Measurements from ENCODE around the gene HTT-AS.
"Not testable (repeated sequence)": the region's sequence is repeated elsewhere in the genome, so short reads cannot be mapped to it uniquely, and the experiment has no call there.

HTT-AS gene

GRCh38 chr4:3051141-3051897, 23.0 kb downstream of the HTT-AS start:
- DNase-seq: not testable (repeated sequence)

DNA sequence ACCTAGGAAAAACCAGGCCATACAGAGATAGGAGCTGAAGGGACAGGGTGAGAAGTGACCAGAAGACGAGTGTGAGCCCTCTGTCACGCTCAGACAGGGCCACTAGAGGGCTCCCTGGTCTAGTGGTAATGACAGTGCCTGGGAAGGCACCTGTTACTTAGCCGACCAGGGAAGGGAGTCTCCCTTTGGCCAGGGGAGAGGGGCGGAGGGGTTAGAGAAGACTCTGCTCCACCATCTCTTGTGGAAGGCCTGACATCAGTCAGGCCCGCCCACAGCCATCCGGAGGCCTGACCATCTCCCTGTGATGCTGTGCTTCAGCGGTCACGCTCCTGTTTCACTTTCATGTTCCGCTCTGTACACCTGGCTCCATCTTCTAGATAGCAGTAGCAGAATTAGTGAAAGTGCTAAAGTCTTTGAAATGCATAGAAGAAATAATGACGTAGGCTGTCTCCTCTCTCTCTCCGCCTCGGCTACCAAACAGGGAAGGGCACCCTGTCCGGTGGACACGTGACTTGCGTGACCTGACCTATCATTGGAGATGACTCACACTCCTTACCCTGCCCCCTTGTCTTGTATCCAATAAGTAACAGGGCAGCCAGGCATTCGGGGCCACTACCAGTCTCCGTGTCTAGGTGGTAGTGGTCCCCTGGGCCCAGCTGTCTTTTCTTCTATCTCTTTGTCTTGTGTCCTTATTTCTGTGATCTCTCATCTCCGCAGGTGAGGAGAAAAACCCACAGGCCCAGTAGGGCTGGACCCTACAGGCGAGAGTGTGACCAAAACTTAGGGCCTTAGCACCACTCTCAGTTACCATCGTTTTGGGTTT, 26.7 kb downstream of the HTT-AS start:
- peak; percentile 82 for DNase-seq

- DNase-seq: no peak
Measured at GRCh38 chr4:3046623-3047022, 27.7 kb downstream of the HTT-AS start.

DNA sequence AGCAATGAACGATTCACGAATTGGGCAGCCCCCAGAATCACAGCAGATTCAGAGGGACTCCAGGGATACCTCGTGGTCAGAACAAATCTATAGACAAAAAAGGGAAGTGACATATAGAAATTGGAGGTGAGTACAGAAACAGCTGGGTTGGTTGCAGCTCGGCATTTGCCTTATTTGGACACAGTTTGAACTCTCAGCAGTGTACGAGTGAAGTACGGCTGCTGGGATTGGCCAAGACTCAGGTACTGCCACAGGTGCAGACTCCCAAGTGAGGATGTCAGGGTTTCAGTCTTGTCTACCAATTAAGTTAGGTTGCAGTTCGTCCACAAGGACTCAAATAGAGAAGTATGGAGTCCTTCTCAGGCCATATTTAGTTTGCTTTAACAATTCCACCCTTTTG, 28.2 kb downstream of the HTT-AS start:
- no peak for DNase-seq

GRCh38 chr4:3044870-3045819, 29.2 kb downstream of the HTT-AS start:
- peak; percentile 55 for DNase-seq

DNA sequence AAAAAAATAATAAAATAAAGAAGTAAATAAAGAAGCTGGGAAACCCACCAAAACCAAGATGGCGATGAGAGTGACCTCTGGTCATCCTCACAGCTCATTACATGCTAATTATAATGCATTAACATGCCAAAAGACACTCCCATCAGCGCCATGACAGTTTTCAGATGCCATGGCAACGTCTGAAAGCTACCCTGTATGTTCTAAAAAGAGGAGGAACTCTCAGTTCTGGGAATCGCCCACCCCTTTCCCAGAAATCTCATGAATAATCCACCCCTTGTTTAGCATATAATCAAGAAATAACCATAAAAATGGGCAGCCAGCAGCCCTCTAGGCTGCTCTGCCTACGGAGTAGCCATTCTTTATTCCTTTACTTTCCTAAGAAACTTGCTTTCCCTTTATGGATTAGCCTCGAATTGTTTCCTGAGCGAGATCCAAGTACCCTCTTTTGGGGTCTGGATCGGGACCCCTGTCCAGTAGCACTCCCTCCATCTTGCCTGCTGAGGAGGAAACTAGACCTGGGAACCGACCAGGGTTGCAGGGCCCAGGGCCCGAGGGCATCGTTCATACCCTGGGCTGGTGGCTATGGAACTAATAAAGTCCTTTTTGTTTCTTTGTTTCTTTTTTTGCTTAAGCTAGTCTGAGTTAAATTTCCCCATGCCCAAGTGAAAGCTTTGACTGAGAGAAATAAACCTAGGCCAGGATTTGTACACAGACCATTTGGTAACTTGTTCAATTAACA, 30.9 kb downstream of the HTT-AS start:
- no peak for DNase-seq

- no peak for DNase-seq
Measured at GRCh38 chr4:3042226-3042625, 32.1 kb downstream of the HTT-AS start.

DNA sequence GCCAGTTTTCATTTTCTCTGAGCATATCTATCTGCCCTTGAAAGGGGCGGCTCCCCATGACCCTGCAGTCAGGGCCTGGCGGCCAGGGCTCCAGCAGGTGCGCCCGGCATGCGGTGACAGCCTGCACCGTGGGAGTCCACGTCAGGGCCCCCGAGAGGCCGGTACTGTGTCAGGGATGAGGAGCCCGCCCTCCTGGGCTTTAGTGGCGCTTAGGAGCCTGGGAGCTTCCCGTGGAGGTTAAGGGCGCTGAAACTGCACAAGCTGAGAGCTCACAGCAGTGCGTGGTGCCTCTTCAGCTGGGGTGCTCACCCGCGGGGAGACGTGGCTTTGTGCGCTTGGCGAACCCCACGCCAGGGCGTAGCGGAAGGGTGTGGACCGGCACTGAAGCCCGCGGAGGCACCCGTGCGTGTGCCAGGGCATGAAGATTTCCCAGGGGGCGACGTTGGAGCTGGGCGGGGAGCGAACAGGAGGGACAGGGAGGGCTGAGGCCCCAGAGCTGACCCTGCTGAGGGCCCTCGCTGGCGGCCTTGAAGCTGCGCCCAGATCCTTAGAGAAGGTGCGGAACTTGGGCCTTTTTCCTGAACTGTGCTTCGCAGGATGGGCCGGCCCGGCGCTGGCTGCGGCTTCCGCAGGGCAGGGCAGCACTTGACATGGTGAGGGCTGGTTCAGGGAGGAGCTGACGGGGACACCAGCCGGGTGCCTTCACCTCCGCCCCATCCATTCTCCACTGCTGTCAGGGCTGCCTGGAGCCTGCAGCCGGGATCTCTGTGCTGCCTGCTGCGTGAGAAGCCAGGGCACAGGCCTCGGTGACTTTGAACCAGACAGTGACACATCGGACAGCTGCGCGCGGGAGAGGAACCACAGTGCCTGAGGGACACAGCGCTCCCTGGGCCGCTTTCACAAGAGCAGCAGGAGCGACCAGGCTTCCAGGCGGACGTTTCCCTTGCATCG, 32.9 kb downstream of the HTT-AS start:
- peak; percentile 30 for DNase-seq

GRCh38 chr4:3040452-3041191, 33.7 kb downstream of the HTT-AS start:
- no peak for DNase-seq

- DNase-seq: no peak
Measured at GRCh38 chr4:3039706-3040366, 34.5 kb downstream of the HTT-AS start.

GRCh38 chr4:3037957-3038461, 36.3 kb downstream of the HTT-AS start:
- peak; percentile 21 for DNase-seq

DNA sequence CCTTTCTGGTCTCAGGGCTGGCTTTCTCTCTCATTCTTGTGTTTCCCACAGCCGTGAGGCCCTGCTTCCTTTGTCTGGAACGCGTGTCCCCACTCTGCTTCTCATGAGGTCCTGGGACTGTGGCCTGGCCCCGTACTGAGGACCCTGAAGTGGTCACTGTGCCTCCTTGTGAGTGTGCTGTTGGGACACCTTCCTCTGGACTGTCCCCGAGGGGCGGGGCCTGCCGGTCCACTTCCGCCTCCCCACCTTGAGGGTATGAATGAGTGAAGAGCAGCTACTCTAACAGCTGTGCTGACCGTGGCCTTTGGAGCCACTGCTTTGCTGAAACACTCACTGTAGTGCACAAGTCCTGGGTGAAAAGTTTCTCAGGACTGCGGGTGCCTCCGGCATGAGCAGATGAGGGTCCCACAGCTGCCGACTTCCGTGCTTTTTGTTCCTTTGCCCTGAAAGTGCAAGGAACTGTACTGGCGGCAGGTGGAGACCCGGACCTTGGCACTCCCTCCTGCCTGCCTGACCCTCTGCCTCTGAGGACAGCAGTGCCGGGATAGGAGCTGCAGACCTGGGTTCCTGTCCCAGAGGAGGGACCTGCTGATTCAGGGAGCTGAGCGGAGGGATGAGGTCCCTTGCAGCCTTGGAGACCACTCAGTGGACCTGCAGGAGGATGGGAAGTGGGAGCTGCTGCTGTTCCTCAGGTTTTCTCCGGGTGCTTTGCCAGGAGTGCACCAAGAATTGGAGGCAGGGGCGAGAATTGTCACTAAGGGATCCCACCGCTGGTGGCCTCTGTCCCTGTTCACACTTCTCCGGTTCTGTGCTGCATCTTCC, 38.0 kb downstream of the HTT-AS start:
- no peak for DNase-seq

DNA sequence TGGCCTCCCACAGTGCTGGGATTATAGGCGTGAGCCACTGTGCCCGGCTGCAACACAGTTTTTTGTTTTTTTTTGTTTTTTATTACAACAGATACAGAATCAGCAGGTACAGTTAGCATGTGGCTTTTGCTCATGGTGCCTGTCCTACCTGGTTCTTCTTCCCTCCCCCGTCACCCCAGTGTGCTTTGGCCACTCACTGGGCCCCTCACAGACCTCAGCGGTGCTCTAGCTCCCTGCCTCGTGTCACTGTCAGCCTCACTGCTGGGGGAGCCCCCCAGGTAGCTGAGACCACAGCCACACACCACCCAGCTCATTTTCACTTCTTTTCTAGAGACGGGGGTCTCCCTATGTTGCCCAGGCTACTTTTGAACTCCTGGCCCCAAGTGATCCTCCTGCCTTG, 38.7 kb downstream of the HTT-AS start:
- no peak for DNase-seq

- DNase-seq: no peak
Measured at GRCh38 chr4:3035249-3035648, 39.1 kb downstream of the HTT-AS start.

- no peak for DNase-seq
Measured at GRCh38 chr4:3034231-3034630, 40.1 kb downstream of the HTT-AS start.

- DNase-seq: no peak
Measured at GRCh38 chr4:3031357-3032082, 42.8 kb downstream of the HTT-AS start.

DNA sequence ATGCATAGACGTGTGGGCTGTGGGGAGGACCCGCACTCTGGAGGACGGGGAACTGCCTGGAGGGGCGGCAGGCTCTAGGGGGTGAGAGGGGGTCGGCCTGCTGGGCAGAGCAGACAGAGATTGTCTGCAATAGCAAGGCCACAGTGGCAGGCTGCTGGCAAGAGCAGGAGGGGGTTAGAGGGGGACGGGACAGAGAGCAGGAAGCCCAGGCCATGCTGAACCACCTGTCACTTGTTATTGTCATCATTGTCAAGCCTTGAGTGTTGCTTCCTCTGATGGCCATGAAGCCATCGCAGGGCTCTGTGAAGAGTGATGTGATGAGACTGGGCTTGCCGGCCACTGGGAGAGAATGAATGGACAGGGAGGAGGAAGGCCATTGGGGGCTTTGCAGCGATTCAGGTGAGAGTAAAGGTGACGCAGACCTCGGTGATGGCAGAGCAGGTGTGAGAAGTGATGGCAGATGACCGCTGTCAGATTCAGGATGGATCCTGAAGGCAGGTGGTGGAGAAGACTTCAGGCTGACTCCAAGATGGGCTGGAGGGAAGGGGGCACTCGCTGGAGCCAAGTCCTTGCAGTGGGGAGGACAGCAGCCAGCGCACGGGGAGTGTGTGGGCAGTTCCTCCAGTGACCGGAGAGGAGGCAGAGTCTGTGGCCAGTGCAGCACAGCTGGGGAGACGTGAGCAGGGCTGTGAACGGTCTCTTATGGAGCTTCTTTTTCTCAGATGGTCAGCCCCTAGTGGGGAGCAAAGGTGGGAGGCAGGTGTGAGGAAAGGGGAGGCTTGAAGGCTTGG, 43.6 kb downstream of the HTT-AS start:
- no peak for DNase-seq
